Karpas-422 (cell line): ENCODE results near the gene ALG5. TPM values are rescaled to one million over a fixed set of nuclear protein-coding genes. Genes with fewer than 3 reads are reported as not detected.

ENCODE experiments used
- DNase-seq: peaks from one replicate; pipeline ENCODE4 v3.0.0-alpha.2; 2015
- H2AFZ ChIP-seq: fragments of 200-600 bp; sonication (generic); 2 replicates; pipeline ENCODE4 v1.6.1; 2014; ENCODE audit warnings: antibody characterized with exemption, low read length, mixed read lengths
- H3K27ac ChIP-seq: fragments of 200-600 bp; sonication (generic); 2 replicates; pipeline ENCODE4 v1.5.1; 2014; ENCODE audit warnings: mild to moderate bottlenecking, low read length, moderate library complexity
- H3K27me3 ChIP-seq: fragments of 200-600 bp; sonication (generic); 2 replicates; pipeline ENCODE4 v1.6.1; 2014; ENCODE audit warnings: low read length, mixed read lengths
- H3K36me3 ChIP-seq: fragments of 200-600 bp; sonication (generic); 2 replicates; pipeline ENCODE4 v1.6.1; 2014; ENCODE audit warnings: low read length, mixed read lengths; ENCODE audit not compliant: insufficient read depth
- H3K4me1 ChIP-seq: fragments of 200-600 bp; sonication (generic); 2 replicates; pipeline ENCODE4 v1.6.1; 2014; ENCODE audit warnings: mild to moderate bottlenecking, low read length, mixed read lengths
- H3K4me2 ChIP-seq: fragments of 200-600 bp; sonication (generic); 2 replicates; pipeline ENCODE4 v1.6.1; 2014; ENCODE audit warnings: low read length, low read depth, mild to moderate bottlenecking; ENCODE audit not compliant: poor library complexity, severe bottlenecking
- H3K4me3 ChIP-seq: fragments of 200-600 bp; sonication (generic); 2 replicates; pipeline ENCODE4 v1.5.1; 2014; ENCODE audit warnings: mild to moderate bottlenecking, antibody characterized with exemption, low read length, mixed read lengths
- H3K79me2 ChIP-seq: fragments of 200-600 bp; sonication (generic); 2 replicates; pipeline ENCODE4 v1.6.1; 2014; ENCODE audit warnings: mild to moderate bottlenecking, low read length, mixed read lengths
- H3K9ac ChIP-seq: fragments of 200-600 bp; sonication (generic); 2 replicates; pipeline ENCODE4 v1.6.0; 2014; ENCODE audit warnings: low read length
- H3K9me2 ChIP-seq: fragments of 200-600 bp; sonication (generic), shearing (Covaris generic); replicated peaks from 2 replicates; pipeline ENCODE4 v1.6.0; 2014; ENCODE audit warnings: mild to moderate bottlenecking, low read length, moderate library complexity; ENCODE audit not compliant: insufficient read depth
- H3K9me3 ChIP-seq: fragments of 300-700, 200-600 bp; sonication (generic); 2 replicates; pipeline ENCODE4 v1.6.1; 2014; ENCODE audit warnings: low read length, mixed read lengths
- H4K20me1 ChIP-seq: fragments of 200-600 bp; sonication (generic); 2 replicates; pipeline ENCODE4 v1.6.1; 2014; ENCODE audit warnings: mild to moderate bottlenecking, antibody characterized with exemption, low read length, low read depth; ENCODE audit not compliant: insufficient read depth
- total RNA-seq: library from RNA; depleted of rRNA; stranded (reverse); fragments of >200 nt; shearing (Covaris generic); gene quantifications from 2 replicates; pipeline ENCODE4 v1.2.3, GENCODE V29; 2014; ENCODE audit warnings: low replicate concordance

The ALG5 gene
- total RNA-seq, 1 experiment from 2014 or later, result 36.9 TPM

DNA sequence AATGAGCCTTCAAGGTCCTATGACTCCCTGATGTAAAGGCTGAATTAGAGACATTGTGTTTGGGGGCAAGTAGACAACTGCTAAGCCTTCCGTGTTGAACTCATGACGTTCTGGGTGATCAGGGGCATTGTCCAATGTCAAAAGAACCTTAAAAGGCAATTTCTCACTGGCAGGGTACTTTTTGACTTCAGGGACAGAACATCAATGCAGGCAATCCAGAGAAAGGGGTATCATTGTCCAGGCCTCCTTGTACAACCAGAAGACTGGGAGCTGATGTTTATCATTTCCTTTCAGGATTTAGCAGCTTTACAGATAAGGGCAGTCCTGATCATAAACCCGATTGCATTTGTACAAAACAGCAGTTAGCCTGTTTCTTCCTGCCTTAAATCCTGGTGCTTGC lies 54.1 kb downstream of the ALG5 start:
- Histone ChIP-seq H3K9ac (no peak overlapping the region), H4K20me1 (no peaks in the 10 kb centered on the region), H2AFZ (no peak overlapping the region), H3K4me2 (no peak overlapping the region), H3K79me2 (no peaks in the 10 kb centered on the region), H3K36me3 (peaks cover 8% of the 10 kb centered on the region; the same call in 1 of the 2 replicates), H3K9me3 (no peaks in the 10 kb centered on the region), H3K4me1 (no peaks in the 10 kb centered on the region), H3K4me3 (no peak overlapping the region), H3K27me3 (no peaks in the 10 kb centered on the region), H3K27ac (no peak overlapping the region), H3K9me2 (no peaks in the 10 kb centered on the region)
- no peak for DNase-seq

- no peak overlapping the region for H2AFZ ChIP-seq
- H3K4me2 ChIP-seq, result peak overlapping the region; percentile 20
- no peaks in the 10 kb centered on the region for H3K79me2 ChIP-seq
- H3K4me1 ChIP-seq, result peaks cover 14% of the 10 kb centered on the region
- no peak overlapping the region for H3K9ac ChIP-seq
- H3K27me3 ChIP-seq, result no peaks in the 10 kb centered on the region
- H3K36me3 ChIP-seq, result no peaks in the 10 kb centered on the region
- DNase-seq, result peak; percentile 53
- no peaks in the 10 kb centered on the region for H4K20me1 ChIP-seq
- no peak overlapping the region for H3K4me3 ChIP-seq
- no peak overlapping the region for H3K27ac ChIP-seq
- H3K9me3 ChIP-seq, result no peaks in the 10 kb centered on the region
- H3K9me2 ChIP-seq, result no peaks in the 10 kb centered on the region
These were observed 73.5 kb downstream of the ALG5 start for GRCh38 chr13:36925603-36926002.

- DNase-seq, result no peak
- Histone ChIP-seq H3K36me3 (no peaks in the 10 kb centered on the region), H3K27ac (no peak overlapping the region), H3K4me3 (no peak overlapping the region), H3K9me2 (no peaks in the 10 kb centered on the region), H3K79me2 (no peaks in the 10 kb centered on the region), H3K9me3 (no peaks in the 10 kb centered on the region), H3K27me3 (no peaks in the 10 kb centered on the region), H3K4me2 (no peak overlapping the region), H4K20me1 (no peaks in the 10 kb centered on the region), H3K9ac (no peak overlapping the region), H2AFZ (no peak overlapping the region), H3K4me1 (peaks cover 14% of the 10 kb centered on the region)
These were observed 75.1 kb downstream of the ALG5 start for GRCh38 chr13:36924001-36924400.

GRCh38 chr13:36921631-36922301 lies 77.4 kb downstream of the ALG5 start:
- H3K36me3 ChIP-seq, result no peaks in the 10 kb centered on the region
- H3K27me3 ChIP-seq, result no peaks in the 10 kb centered on the region
- H3K4me2 ChIP-seq, result no peak overlapping the region
- H2AFZ ChIP-seq, result no peak overlapping the region
- H3K9me2 ChIP-seq, result no peaks in the 10 kb centered on the region
- peaks cover 14% of the 10 kb centered on the region for H3K4me1 ChIP-seq
- no peak overlapping the region for H3K9ac ChIP-seq
- H4K20me1 ChIP-seq, result no peaks in the 10 kb centered on the region
- H3K4me3 ChIP-seq, result no peak overlapping the region
- H3K79me2 ChIP-seq, result no peaks in the 10 kb centered on the region
- no peak overlapping the region for H3K27ac ChIP-seq
- no peak for DNase-seq
- no peaks in the 10 kb centered on the region for H3K9me3 ChIP-seq

- Histone ChIP-seq H3K4me2 (no peak overlapping the region), H2AFZ (no peak overlapping the region), H3K79me2 (no peaks in the 10 kb centered on the region), H4K20me1 (no peaks in the 10 kb centered on the region), H3K9me2 (no peaks in the 10 kb centered on the region), H3K9me3 (no peaks in the 10 kb centered on the region), H3K27me3 (no peaks in the 10 kb centered on the region), H3K9ac (no peak overlapping the region), H3K27ac (no peak overlapping the region), H3K4me1 (peaks cover 10% of the 10 kb centered on the region), H3K4me3 (no peak overlapping the region), H3K36me3 (no peaks in the 10 kb centered on the region)
- DNase-seq, result no peak
These were observed 78.4 kb downstream of the ALG5 start for GRCh38 chr13:36920616-36921185.

DNA sequence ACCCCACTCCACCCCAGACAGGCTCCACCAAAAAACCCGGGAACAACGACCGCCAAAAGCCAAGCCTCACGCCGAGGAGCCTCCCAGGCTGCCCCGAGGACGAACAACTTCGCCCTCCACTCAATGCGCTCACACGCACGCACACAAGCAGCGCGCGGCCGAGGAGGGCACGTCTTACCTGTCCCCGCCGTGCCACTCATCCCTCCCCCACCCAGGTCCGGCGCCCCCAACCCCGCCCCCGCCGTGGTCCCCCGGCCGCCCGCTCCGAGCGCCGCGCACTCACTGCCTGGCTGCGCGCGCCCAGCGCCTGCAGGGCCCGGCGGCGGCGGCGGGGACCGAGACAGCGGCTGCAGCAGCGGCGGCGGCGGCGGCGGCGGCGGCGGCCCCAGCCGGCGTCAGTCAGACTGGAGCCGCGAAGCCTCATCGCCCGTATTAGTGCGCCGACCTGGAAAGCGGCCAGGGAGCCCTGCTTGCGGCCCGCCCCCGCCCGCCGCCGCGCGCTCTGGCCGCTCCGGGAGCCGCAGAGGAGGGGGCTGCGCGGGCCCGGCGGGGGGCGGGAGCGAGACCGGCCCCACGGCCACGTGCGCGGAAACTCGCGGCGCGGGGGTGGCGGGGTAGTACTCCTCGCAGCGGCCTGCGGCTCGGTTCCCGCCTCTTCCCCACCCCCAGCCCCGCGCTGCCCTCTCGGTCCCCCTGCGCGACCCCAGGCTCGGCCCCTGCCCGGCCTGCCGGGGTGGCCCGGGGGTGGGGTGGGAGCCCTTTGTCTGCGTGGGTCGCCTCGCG lies 79.1 kb downstream of the ALG5 start, which contains the start of gene SMAD9:
SMAD9 (minus strand) TSS at position 406 of the 783 bp plus-strand sequence. CDS start 40,549 bp downstream, outside the sequence.
- no peak within 1 kb of the TSS for H3K4me3 ChIP-seq
- H4K20me1 ChIP-seq, result no peaks in the 10 kb centered on the region
- H3K36me3 ChIP-seq, result no peaks in the 10 kb centered on the region
- no peaks in the 10 kb centered on the region for H3K9me3 ChIP-seq
- no peaks in the 10 kb centered on the region for H3K79me2 ChIP-seq
- no peak within 1 kb of the TSS for H2AFZ ChIP-seq
- no peak within 1 kb of the TSS for H3K9ac ChIP-seq
- DNase-seq, result no peak
- H3K9me2 ChIP-seq, result no peaks in the 10 kb centered on the region
- no peaks in the 10 kb centered on the region for H3K27me3 ChIP-seq
- peaks cover 9% of the 10 kb centered on the region for H3K4me1 ChIP-seq
- H3K4me2 ChIP-seq, result no peak within 1 kb of the TSS
- H3K27ac ChIP-seq, result no peak within 1 kb of the TSS

DNA sequence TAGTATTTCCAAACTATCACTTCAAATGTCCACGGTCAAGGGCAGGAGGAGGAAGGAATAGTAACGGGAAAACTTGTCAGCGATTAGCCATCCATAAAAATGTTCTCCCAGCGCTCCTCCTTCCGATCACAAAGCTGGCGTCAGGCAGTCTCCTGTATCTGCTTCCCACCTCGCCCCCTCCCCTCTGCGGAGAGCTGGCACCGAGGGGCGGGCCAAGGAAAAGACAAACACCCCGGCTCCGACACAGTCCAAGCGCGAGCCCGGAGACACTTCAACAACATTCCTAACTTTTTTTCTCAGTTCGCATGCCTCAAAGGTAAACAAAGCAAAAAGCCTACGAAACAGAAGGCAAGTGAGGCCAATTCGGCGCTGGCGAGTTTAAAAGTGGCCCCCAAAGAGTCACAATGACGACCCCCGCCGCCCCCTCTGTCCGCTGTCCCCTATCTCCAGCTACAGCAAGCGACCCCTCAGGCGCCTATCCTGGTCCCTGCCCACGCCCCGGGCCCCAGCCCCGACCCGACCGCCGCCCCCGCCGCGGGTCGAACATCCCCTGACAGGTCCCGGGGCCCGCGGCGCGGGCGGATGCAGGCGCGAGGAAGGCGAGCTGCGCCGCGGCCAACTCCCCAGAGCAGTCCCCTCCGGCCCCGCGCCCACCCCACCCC lies 79.8 kb downstream of the ALG5 start:
- no peak overlapping the region for H2AFZ ChIP-seq

More for the DNA sequence above, 79.8 kb downstream of the ALG5 start:
- Histone ChIP-seq H3K9me3 (no peaks in the 10 kb centered on the region), H3K27me3 (no peaks in the 10 kb centered on the region), H3K4me3 (no peak overlapping the region), H3K4me1 (peaks cover 9% of the 10 kb centered on the region), H3K27ac (no peak overlapping the region), H4K20me1 (no peaks in the 10 kb centered on the region), H3K9me2 (no peaks in the 10 kb centered on the region), H3K4me2 (no peak overlapping the region), H3K9ac (no peak overlapping the region), H3K79me2 (no peaks in the 10 kb centered on the region), H3K36me3 (no peaks in the 10 kb centered on the region)
- DNase-seq, result no peak
